CD4-positive, alpha-beta memory T cell (primary cell): ENCODE measurements around the gene FHIT. TPM values are rescaled to one million over a fixed set of nuclear protein-coding genes. Genes with fewer than 3 reads are reported as not detected.

Experiments
- CTCF ChIA-PET: fragments of 350-600 bp; sonication (Branson Sonifier 250); formaldehyde crosslinking; loops from one replicate; lab custom pipeline; 2021; ENCODE audit warnings: inconsistent platforms; ENCODE audit not compliant: partially characterized antibody; lab: Charles Lee
- POLR2A ChIA-PET: fragments of 350-600 bp; sonication (Branson Sonifier 250); formaldehyde crosslinking; loops from one replicate; lab custom pipeline; 2021; ENCODE audit not compliant: partially characterized antibody; lab: Charles Lee
- DNase-seq, 5 donors: peaks; one replicate each; pipeline versions ENCODE4 v3.0.0 to v3.0.0-alpha.2; 2020 to 2022; ENCODE audit warnings: mixed read lengths in 1 of 5
- H3K27ac ChIP-seq: one replicate; pipeline ENCODE4 v1.7.0; 2013; ENCODE audit warnings: low read depth, low read length
- H3K27me3 ChIP-seq: 2 replicates; pipeline ENCODE4 v1.7.0; 2013; ENCODE audit warnings: mild to moderate bottlenecking, low read length, moderate library complexity; ENCODE audit not compliant: insufficient read depth
- H3K36me3 ChIP-seq: 2 replicates; pipeline ENCODE4 v1.7.0; 2013; ENCODE audit warnings: mild to moderate bottlenecking, low read length, moderate library complexity; ENCODE audit not compliant: insufficient read depth
- H3K4me1 ChIP-seq: 2 replicates; pipeline ENCODE4 v1.7.0; 2013; ENCODE audit warnings: mild to moderate bottlenecking, low read length, moderate library complexity; ENCODE audit not compliant: insufficient read depth
- H3K4me3 ChIP-seq, 2 donors: one replicate each; pipeline ENCODE4 v1.7.0; 2013; ENCODE audit warnings: low read length in 2 of 2, mild to moderate bottlenecking in 1 of 2
- H3K9me3 ChIP-seq, 2 donors: one replicate each; pipeline ENCODE4 v1.7.0; 2013; ENCODE audit warnings: low read length in 2 of 2, control low read depth in 1 of 2; ENCODE audit not compliant: control insufficient read depth in 1 of 2
- H3K27ac Mint-ChIP-seq, 7 donors: one replicate each; pipeline ENCODE4 v1.8.0; 2020 to 2021; ENCODE audit warnings: mixed read lengths in 7 of 7, mild to moderate bottlenecking in 6 of 7, inconsistent platforms in 3 of 7, moderate library complexity in 3 of 7
- H3K27me3 Mint-ChIP-seq, 2 donors: one replicate each; pipeline ENCODE4 v1.8.0; 2020 to 2021; ENCODE audit warnings: mixed read lengths in 2 of 2
- H3K36me3 Mint-ChIP-seq, 2 donors: one replicate each; pipeline ENCODE4 v1.8.0; 2020 to 2021; ENCODE audit warnings: mixed read lengths in 2 of 2, inconsistent platforms in 1 of 2, mild to moderate bottlenecking in 1 of 2
- H3K4me1 Mint-ChIP-seq, 4 donors: one replicate each; pipeline ENCODE4 v1.8.0; 2020 to 2021; ENCODE audit warnings: mixed read lengths in 4 of 4, mild to moderate bottlenecking in 1 of 4
- H3K4me3 Mint-ChIP-seq, 8 donors: one replicate each; pipeline ENCODE4 v1.8.0; 2020 to 2021; ENCODE audit warnings: mixed read lengths in 8 of 8, mild to moderate bottlenecking in 7 of 8, moderate library complexity in 6 of 8, inconsistent platforms in 3 of 8
- H3K9me3 Mint-ChIP-seq, 8 donors: one replicate each; pipeline ENCODE4 v1.8.0; 2020 to 2021; ENCODE audit warnings: mixed read lengths in 8 of 8, mild to moderate bottlenecking in 5 of 8, inconsistent platforms in 3 of 8, moderate library complexity in 1 of 8
- intact Hi-C: fragments of 100-400 bp; cut with micrococcal nuclease; formaldehyde crosslinking; loops from one replicate; pipeline ENCODE4 v1.15.1; 2023
- polyA plus RNA-seq, 2 donors: library from polyadenylated mRNA; unstranded; fragments of 300-500 nt; fragmentation: Illumina TruSeq; gene quantifications; one replicate each; pipeline ENCODE4 v1.2.3, GENCODE V29; 2021
- total RNA-seq, 2 experiments: library from RNA; stranded (reverse); gene quantifications; one replicate each; pipeline ENCODE4 v1.2.3, GENCODE V29; 2021

The FHIT gene
- total and polyA plus RNA-seq, 4 experiments from 2014 or later: 8.5 to 58.7 (median 33.2) TPM

DNA sequence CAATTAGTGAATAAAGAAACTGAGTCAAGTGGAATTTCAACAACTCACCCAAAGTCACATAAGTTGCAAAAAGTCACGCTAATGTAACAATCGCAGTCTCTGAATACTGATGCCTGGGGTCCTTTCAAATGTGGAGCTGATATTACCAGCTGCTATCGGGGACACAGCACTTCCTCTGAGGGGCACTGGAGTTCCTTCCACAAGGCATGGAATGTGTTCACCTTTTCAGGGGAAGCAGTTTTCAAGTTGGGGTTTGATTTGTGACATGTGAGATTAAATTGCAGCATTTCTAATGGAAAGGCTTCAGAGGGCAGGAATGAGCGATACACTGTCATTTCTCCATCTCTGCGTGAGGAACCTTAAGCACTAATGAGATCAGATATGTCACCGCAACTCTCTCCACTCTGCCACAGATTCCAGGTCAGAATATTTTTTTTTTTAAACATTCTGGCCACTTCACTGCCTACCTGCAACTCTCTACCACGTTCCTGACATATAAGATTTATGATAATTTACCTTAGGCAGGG is 1394.3 kb downstream of the FHIT start:
- H3K36me3 Mint-ChIP-seq: peaks cover under 1 to 5% of the 10 kb centered on the region in 2 donors
- intact Hi-C loops: loop anchor here (1.0 to 5.0 kb wide), 3 partner anchors 282 to 645 kb away; no protein-coding TSS in a partner anchor
- peaks cover 6 to 11% (median 7%) of the 10 kb centered on the region in 4 donors for H3K4me1 Mint-ChIP-seq
- no peaks in the 10 kb centered on the region for H3K27me3 Mint-ChIP-seq
- ChIA-PET POLR2A (no interaction called here), CTCF (interaction anchor here (0.7 to 5.3 kb wide), 31 partner anchors 9 to 1525 kb away, joined by 3 to 63 read pairs (median 4); no protein-coding TSS in a partner anchor)
- peaks cover 0 to 4% (median 0%) of the 10 kb centered on the region in 8 donors for H3K9me3 Mint-ChIP-seq
- H3K27ac ChIP-seq: no peak overlapping the region
- H3K9me3 ChIP-seq: no peaks in the 10 kb centered on the region
- H3K4me3 Mint-ChIP-seq: no peak overlapping the region
- no peaks in the 10 kb centered on the region for H3K4me1 ChIP-seq
- no peak for DNase-seq
- H3K27ac Mint-ChIP-seq: no peak overlapping the region
- no peak overlapping the region for H3K4me3 ChIP-seq
- no peaks in the 10 kb centered on the region for H3K36me3 ChIP-seq
- H3K27me3 ChIP-seq: no peaks in the 10 kb centered on the region

DNA sequence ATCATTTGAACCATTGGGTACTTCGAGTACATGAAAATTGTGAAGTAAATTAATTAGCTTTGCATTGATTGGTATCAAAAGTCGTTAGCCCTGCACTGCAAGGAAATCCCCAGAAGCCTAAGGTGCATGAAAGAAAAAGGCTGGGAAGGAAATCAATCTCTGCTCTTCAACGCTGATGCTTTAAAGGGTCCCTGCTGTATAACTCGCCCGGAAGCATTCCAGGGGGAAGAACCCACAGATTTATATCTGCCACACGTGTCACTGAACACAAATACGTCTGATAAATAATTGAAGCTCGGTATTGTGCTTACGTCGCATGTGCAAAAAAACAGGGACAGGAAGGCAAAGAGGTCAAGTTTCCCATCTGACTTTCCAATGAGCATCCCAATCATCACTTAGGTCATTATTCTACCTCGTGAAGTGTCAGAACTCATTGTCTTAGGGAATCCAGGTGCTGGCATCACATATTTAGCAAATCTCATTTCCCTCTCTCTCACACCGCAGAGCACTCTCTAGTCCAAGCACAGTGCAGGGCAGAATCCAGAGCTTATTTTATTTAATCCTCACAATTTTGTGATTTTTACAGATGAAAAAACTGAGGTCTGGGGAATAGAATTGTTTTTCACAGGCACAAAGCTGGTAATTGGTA is 1397.1 kb downstream of the FHIT start:
- Histone ChIP-seq H3K27ac (no peak overlapping the region), H3K4me1 (no peaks in the 10 kb centered on the region), H3K36me3 (no peaks in the 10 kb centered on the region), H3K27me3 (no peaks in the 10 kb centered on the region), H3K4me3 (no peak overlapping the region), H3K9me3 (no peaks in the 10 kb centered on the region)
- Mint-ChIP-seq H3K36me3 (peaks cover 3 to 4% of the 10 kb centered on the region in 2 donors), H3K9me3 (no peaks in the 10 kb centered on the region), H3K4me1 (peaks cover 3 to 7% (median 6%) of the 10 kb centered on the region in 4 donors), H3K4me3 (no peak overlapping the region), H3K27me3 (no peaks in the 10 kb centered on the region), H3K27ac (no peak overlapping the region)
- intact Hi-C loops: no loop called here
- ChIA-PET POLR2A (no interaction called here), CTCF (interaction anchor here (0.7 to 4.0 kb wide), 5 partner anchors 8 to 640 kb away, joined by 3 to 21 read pairs (median 3); no protein-coding TSS in a partner anchor)
- DNase-seq: no peak

GRCh38 chr3:59850417-59850816 is 1400.8 kb downstream of the FHIT start:
- Mint-ChIP-seq H3K9me3 (peaks cover 0 to 16% (median 9%) of the 10 kb centered on the region in 8 donors), H3K27ac (no peak overlapping the region), H3K4me3 (no peak overlapping the region), H3K27me3 (no peaks in the 10 kb centered on the region), H3K36me3 (peaks cover 4 to 12% of the 10 kb centered on the region in 2 donors), H3K4me1 (peaks cover 0 to 10% (median under 1%) of the 10 kb centered on the region in 4 donors)
- DNase-seq: no peak
- H3K4me3 ChIP-seq: no peak overlapping the region
- H3K27me3 ChIP-seq: no peaks in the 10 kb centered on the region
- no peak overlapping the region for H3K27ac ChIP-seq
- ChIA-PET POLR2A (no interaction called here), CTCF (interaction anchor here (0.8 to 7.1 kb wide), 4 partner anchors 8 to 638 kb away, joined by 3 to 63 read pairs (median 4); no protein-coding TSS in a partner anchor)
- H3K36me3 ChIP-seq: no peaks in the 10 kb centered on the region
- no peaks in the 10 kb centered on the region for H3K4me1 ChIP-seq
- H3K9me3 ChIP-seq: no peaks in the 10 kb centered on the region
- intact Hi-C loops: no loop called here

DNA sequence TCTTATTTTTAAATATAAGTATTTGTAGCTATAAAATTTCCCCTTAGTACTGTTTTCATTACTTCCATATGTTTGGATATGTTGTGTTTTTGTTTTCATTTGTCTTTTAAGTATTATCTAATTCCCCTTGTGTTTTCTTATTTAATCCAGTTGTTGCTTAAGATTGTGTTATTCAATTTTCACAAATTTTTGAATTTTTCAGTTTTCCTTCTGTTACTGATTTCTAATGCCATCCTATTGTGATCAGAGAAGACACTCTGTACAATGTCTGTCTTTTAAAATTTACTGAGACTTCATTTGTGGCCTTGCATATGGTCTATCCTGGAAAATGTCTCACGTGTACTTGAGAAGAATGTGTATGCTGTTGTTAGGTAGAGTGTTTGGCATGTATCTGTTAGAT is 1405.9 kb downstream of the FHIT start:
- H3K9me3 Mint-ChIP-seq: peaks cover 2 to 16% (median 9%) of the 10 kb centered on the region in 8 donors
- intact Hi-C loops: no loop called here
- peaks cover 6 to 32% (median 19%) of the 10 kb centered on the region in 4 donors for H3K4me1 Mint-ChIP-seq
- no peaks in the 10 kb centered on the region for H3K27me3 Mint-ChIP-seq
- no peak overlapping the region for H3K4me3 Mint-ChIP-seq
- no peak overlapping the region for H3K27ac Mint-ChIP-seq
- peaks cover 9% of the 10 kb centered on the region for H3K4me1 ChIP-seq
- CTCF ChIA-PET: interaction anchor here (1.3 to 7.1 kb wide), 2 partner anchors 9 to 13 kb away, joined by 3 to 63 read pairs; no protein-coding TSS in a partner anchor
- no peaks in the 10 kb centered on the region for H3K9me3 ChIP-seq
- H3K27me3 ChIP-seq: no peaks in the 10 kb centered on the region
- H3K36me3 Mint-ChIP-seq: peaks cover 0 to 8% of the 10 kb centered on the region in 2 donors
- no peak for DNase-seq
- no peak overlapping the region for H3K4me3 ChIP-seq
- no peak overlapping the region for H3K27ac ChIP-seq
- POLR2A ChIA-PET: no interaction called here
- H3K36me3 ChIP-seq: no peaks in the 10 kb centered on the region

GRCh38 chr3:59843821-59844220 is 1407.4 kb downstream of the FHIT start:
- CTCF ChIA-PET: no interaction called here
- Histone ChIP-seq H3K4me1 (peaks cover 14% of the 10 kb centered on the region), H3K27ac (no peak overlapping the region), H3K27me3 (no peaks in the 10 kb centered on the region), H3K36me3 (no peaks in the 10 kb centered on the region), H3K9me3 (no peaks in the 10 kb centered on the region), H3K4me3 (no peak overlapping the region)
- no peak overlapping the region for H3K27ac Mint-ChIP-seq
- H3K27me3 Mint-ChIP-seq: no peaks in the 10 kb centered on the region
- no peak for DNase-seq
- intact Hi-C loops: no loop called here
- POLR2A ChIA-PET: no interaction called here
- H3K36me3 Mint-ChIP-seq: peaks cover 0 to 8% of the 10 kb centered on the region in 2 donors
- H3K4me1 Mint-ChIP-seq: peaks cover 12 to 41% (median 28%) of the 10 kb centered on the region in 4 donors
- H3K9me3 Mint-ChIP-seq: peaks cover 2 to 16% (median 9%) of the 10 kb centered on the region in 8 donors
- no peak overlapping the region for H3K4me3 Mint-ChIP-seq

- ChIA-PET POLR2A (no interaction called here), CTCF (no interaction called here)
- no peaks in the 10 kb centered on the region for H3K27me3 ChIP-seq
- no peak for DNase-seq
- Mint-ChIP-seq H3K4me3 (no peak overlapping the region), H3K27me3 (no peaks in the 10 kb centered on the region), H3K4me1 (peaks cover 12 to 34% (median 26%) of the 10 kb centered on the region in 4 donors), H3K36me3 (peaks cover 0 to 4% of the 10 kb centered on the region in 2 donors), H3K9me3 (peaks cover 0 to 5% (median 0%) of the 10 kb centered on the region in 8 donors), H3K27ac (no peak overlapping the region)
- H3K4me1 ChIP-seq: peaks cover 14% of the 10 kb centered on the region
- H3K36me3 ChIP-seq: no peaks in the 10 kb centered on the region
- intact Hi-C loops: no loop called here
- no peak overlapping the region for H3K4me3 ChIP-seq
- H3K9me3 ChIP-seq: no peaks in the 10 kb centered on the region
- no peak overlapping the region for H3K27ac ChIP-seq
Measured at GRCh38 chr3:59839810-59840515, 1411.3 kb downstream of the FHIT start.

DNA sequence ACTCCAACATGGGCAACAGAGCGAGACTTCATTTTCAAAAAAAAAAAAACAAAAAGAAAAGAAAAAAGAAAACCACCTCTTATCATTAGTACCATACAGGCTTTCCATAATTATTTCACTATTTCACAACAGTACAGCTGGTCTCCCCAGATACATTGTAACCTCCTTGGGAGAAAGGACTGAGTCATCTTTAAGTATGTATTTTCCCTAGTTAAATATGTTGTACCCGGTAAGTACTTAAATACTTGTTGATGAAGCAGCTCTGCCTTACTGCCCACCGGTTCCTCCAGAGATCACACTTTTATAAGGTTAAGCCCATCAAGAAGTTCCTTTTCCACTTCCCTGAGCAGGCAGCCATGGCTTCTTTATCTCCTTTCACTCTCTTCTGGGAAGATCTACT is 1412.0 kb downstream of the FHIT start:
- H3K9me3 Mint-ChIP-seq: peaks cover 0 to 6% (median 0%) of the 10 kb centered on the region in 8 donors
- H3K36me3 Mint-ChIP-seq: peaks cover 0 to 5% of the 10 kb centered on the region in 2 donors
- Histone ChIP-seq H3K4me3 (no peak overlapping the region), H3K9me3 (no peaks in the 10 kb centered on the region), H3K27ac (no peak overlapping the region), H3K36me3 (no peaks in the 10 kb centered on the region), H3K4me1 (peaks cover 14% of the 10 kb centered on the region), H3K27me3 (no peaks in the 10 kb centered on the region)
- DNase-seq: no peak
- peaks cover 12 to 34% (median 25%) of the 10 kb centered on the region in 4 donors for H3K4me1 Mint-ChIP-seq
- no peaks in the 10 kb centered on the region for H3K27me3 Mint-ChIP-seq
- H3K4me3 Mint-ChIP-seq: no peak overlapping the region
- POLR2A ChIA-PET: no interaction called here
- CTCF ChIA-PET: no interaction called here
- H3K27ac Mint-ChIP-seq: no peak overlapping the region
- intact Hi-C loops: no loop called here
